ENCODE measurements around the gene RRP7A.
"Not testable (repeated sequence)": the region's sequence is repeated elsewhere in the genome, so short reads cannot be mapped to it uniquely, and the experiment has no call there.

RRP7A gene

GRCh38 chr22:42500161-42500835 lies 19.3 kb downstream of the RRP7A start:
- peak overlapping the region in 6 of 7 experiments; percentile 6 to 75 (median 56) for H3K4me3 ChIP-seq (ENCODE audit: control insufficient read depth in 1 of 7, extremely low read depth in 1 of 7, insufficient read depth in 4 of 7, low read depth in 2 of 7, low read length in 6 of 7)
- peaks cover 0 to 11% (median 10%) of the 10 kb centered on the region in 4 experiments for H3K4me1 ChIP-seq (ENCODE audit: control extremely low read depth in 1 of 4, control insufficient read depth in 4 of 4, insufficient read depth in 4 of 4, low read length in 3 of 4)
- 0% methylated on average over 21 of the region's 56 CpGs for WGBS (ENCODE audit: insufficient coverage)
- no peaks in the 10 kb centered on the region for H3K9me3 ChIP-seq (ENCODE audit: control extremely low read depth in 1 of 5, control insufficient read depth in 4 of 5, insufficient read depth in 2 of 5, low read depth in 1 of 5, low read length in 4 of 5)
- H3K36me3 ChIP-seq (ENCODE audit: control insufficient read depth in 4 of 4, insufficient read depth in 4 of 4, low read length in 3 of 4): no peaks in the 10 kb centered on the region
- POLR2A ChIA-PET: no interaction called here
- CTCF ChIA-PET: no interaction called here
- H3K27ac ChIP-seq (ENCODE audit: insufficient read depth in 1 of 2, low read depth in 1 of 2, low read length in 2 of 2, poor library complexity in 1 of 2, severe bottlenecking in 2 of 2): no peak overlapping the region
- peak; percentile 76 to 87 (median 85) for DNase-seq
- no peaks in the 10 kb centered on the region for H3K27me3 ChIP-seq (replicated peaks in 2 of 5; ENCODE audit: control insufficient read depth in 4 of 5, insufficient read depth in 5 of 5, low read length in 4 of 5)

- CTCF ChIA-PET; POLR2A ChIA-PET; H3K36me3 ChIP-seq (ENCODE audit: control insufficient read depth in 4 of 4, insufficient read depth in 4 of 4, low read length in 3 of 4); H3K27me3 ChIP-seq (replicated peaks in 2 of 5; ENCODE audit: control insufficient read depth in 4 of 5, insufficient read depth in 5 of 5, low read length in 4 of 5); H3K9me3 ChIP-seq (ENCODE audit: control extremely low read depth in 1 of 5, control insufficient read depth in 4 of 5, insufficient read depth in 2 of 5, low read depth in 1 of 5, low read length in 4 of 5); H3K27ac ChIP-seq (ENCODE audit: insufficient read depth in 1 of 2, low read depth in 1 of 2, low read length in 2 of 2, poor library complexity in 1 of 2, severe bottlenecking in 2 of 2); DNase-seq: not testable (repeated sequence)
- Histone ChIP-seq H3K4me3 (ENCODE audit: control insufficient read depth in 1 of 7, extremely low read depth in 1 of 7, insufficient read depth in 4 of 7, low read depth in 2 of 7, low read length in 6 of 7) (peak overlapping the region in 1 of 7 experiments; percentile 59), H3K4me1 (ENCODE audit: control extremely low read depth in 1 of 4, control insufficient read depth in 4 of 4, insufficient read depth in 4 of 4, low read length in 3 of 4) (peaks cover 0 to 11% (median 10%) of the 10 kb centered on the region in 4 experiments)
- WGBS (ENCODE audit: insufficient coverage): 84% methylated on average over 8 of the region's 15 CpGs
These were observed 19.8 kb downstream of the RRP7A start for GRCh38 chr22:42499773-42500160.

GRCh38 chr22:42495533-42496141 lies 24.0 kb downstream of the RRP7A start:
- POLR2A ChIA-PET: interaction anchor here (0.6 kb wide), 1 partner anchor 27 kb away, joined by 5 read pairs; no protein-coding TSS in a partner anchor
- H3K9me3 ChIP-seq (ENCODE audit: control extremely low read depth in 1 of 5, control insufficient read depth in 4 of 5, insufficient read depth in 2 of 5, low read depth in 1 of 5, low read length in 4 of 5); DNase-seq; H3K4me1 ChIP-seq (ENCODE audit: control extremely low read depth in 1 of 4, control insufficient read depth in 4 of 4, insufficient read depth in 4 of 4, low read length in 3 of 4); H3K4me3 ChIP-seq (ENCODE audit: control insufficient read depth in 1 of 7, extremely low read depth in 1 of 7, insufficient read depth in 4 of 7, low read depth in 2 of 7, low read length in 6 of 7); H3K27me3 ChIP-seq (replicated peaks in 2 of 5; ENCODE audit: control insufficient read depth in 4 of 5, insufficient read depth in 5 of 5, low read length in 4 of 5); H3K27ac ChIP-seq (ENCODE audit: insufficient read depth in 1 of 2, low read depth in 1 of 2, low read length in 2 of 2, poor library complexity in 1 of 2, severe bottlenecking in 2 of 2); CTCF ChIA-PET; H3K36me3 ChIP-seq (ENCODE audit: control insufficient read depth in 4 of 4, insufficient read depth in 4 of 4, low read length in 3 of 4): not testable (repeated sequence)
- WGBS (ENCODE audit: insufficient coverage): 100% methylated on average over 1 of the region's 10 CpGs

GRCh38 chr22:42493393-42493792 lies 26.2 kb downstream of the RRP7A start:
- Histone ChIP-seq H3K4me3 (ENCODE audit: control insufficient read depth in 1 of 7, extremely low read depth in 1 of 7, insufficient read depth in 4 of 7, low read depth in 2 of 7, low read length in 6 of 7) (no peak overlapping the region), H3K4me1 (ENCODE audit: control extremely low read depth in 1 of 4, control insufficient read depth in 4 of 4, insufficient read depth in 4 of 4, low read length in 3 of 4) (no peaks in the 10 kb centered on the region), H3K27ac (ENCODE audit: insufficient read depth in 1 of 2, low read depth in 1 of 2, low read length in 2 of 2, poor library complexity in 1 of 2, severe bottlenecking in 2 of 2) (no peak overlapping the region), H3K27me3 (replicated peaks in 2 of 5; ENCODE audit: control insufficient read depth in 4 of 5, insufficient read depth in 5 of 5, low read length in 4 of 5) (peaks cover 0 to 2% (median 0%) of the 10 kb centered on the region in 5 experiments), H3K36me3 (ENCODE audit: control insufficient read depth in 4 of 4, insufficient read depth in 4 of 4, low read length in 3 of 4) (no peaks in the 10 kb centered on the region), H3K9me3 (ENCODE audit: control extremely low read depth in 1 of 5, control insufficient read depth in 4 of 5, insufficient read depth in 2 of 5, low read depth in 1 of 5, low read length in 4 of 5) (no peaks in the 10 kb centered on the region)
- POLR2A ChIA-PET: no interaction called here
- no peak for DNase-seq
- 93% methylated on average over 5 of the region's 6 CpGs for WGBS (ENCODE audit: insufficient coverage)
- CTCF ChIA-PET: no interaction called here

- 97% methylated on average over 18 of the region's 18 CpGs for WGBS (ENCODE audit: insufficient coverage)
- no peaks in the 10 kb centered on the region for H3K4me1 ChIP-seq (ENCODE audit: control extremely low read depth in 1 of 4, control insufficient read depth in 4 of 4, insufficient read depth in 4 of 4, low read length in 3 of 4)
- H3K36me3 ChIP-seq (ENCODE audit: control insufficient read depth in 4 of 4, insufficient read depth in 4 of 4, low read length in 3 of 4): no peaks in the 10 kb centered on the region
- no peak for DNase-seq
- no peaks in the 10 kb centered on the region for H3K9me3 ChIP-seq (ENCODE audit: control extremely low read depth in 1 of 5, control insufficient read depth in 4 of 5, insufficient read depth in 2 of 5, low read depth in 1 of 5, low read length in 4 of 5)
- peaks cover 0 to 2% (median 0%) of the 10 kb centered on the region in 5 experiments for H3K27me3 ChIP-seq (replicated peaks in 2 of 5; ENCODE audit: control insufficient read depth in 4 of 5, insufficient read depth in 5 of 5, low read length in 4 of 5)
- H3K4me3 ChIP-seq (ENCODE audit: control insufficient read depth in 1 of 7, extremely low read depth in 1 of 7, insufficient read depth in 4 of 7, low read depth in 2 of 7, low read length in 6 of 7): no peak overlapping the region
- CTCF ChIA-PET: interaction anchor here (0.6 to 1.1 kb wide), 2 partner anchors 18 to 54 kb away, joined by 3 read pairs; no protein-coding TSS in a partner anchor
- POLR2A ChIA-PET: no interaction called here
- H3K27ac ChIP-seq (ENCODE audit: insufficient read depth in 1 of 2, low read depth in 1 of 2, low read length in 2 of 2, poor library complexity in 1 of 2, severe bottlenecking in 2 of 2): no peak overlapping the region
These were observed 27.3 kb downstream of the RRP7A start for GRCh38 chr22:42492323-42492690.

- Histone ChIP-seq H3K36me3 (ENCODE audit: control insufficient read depth in 4 of 4, insufficient read depth in 4 of 4, low read length in 3 of 4) (no peaks in the 10 kb centered on the region), H3K27me3 (replicated peaks in 2 of 5; ENCODE audit: control insufficient read depth in 4 of 5, insufficient read depth in 5 of 5, low read length in 4 of 5) (peaks cover 0 to 2% (median 0%) of the 10 kb centered on the region in 5 experiments), H3K9me3 (ENCODE audit: control extremely low read depth in 1 of 5, control insufficient read depth in 4 of 5, insufficient read depth in 2 of 5, low read depth in 1 of 5, low read length in 4 of 5) (no peaks in the 10 kb centered on the region), H3K27ac (ENCODE audit: insufficient read depth in 1 of 2, low read depth in 1 of 2, low read length in 2 of 2, poor library complexity in 1 of 2, severe bottlenecking in 2 of 2) (no peak overlapping the region), H3K4me1 (ENCODE audit: control extremely low read depth in 1 of 4, control insufficient read depth in 4 of 4, insufficient read depth in 4 of 4, low read length in 3 of 4) (no peaks in the 10 kb centered on the region), H3K4me3 (ENCODE audit: control insufficient read depth in 1 of 7, extremely low read depth in 1 of 7, insufficient read depth in 4 of 7, low read depth in 2 of 7, low read length in 6 of 7) (no peak overlapping the region)
- WGBS (ENCODE audit: insufficient coverage): 71% methylated on average over 3 of the region's 8 CpGs
- POLR2A ChIA-PET: no interaction called here
- no peak for DNase-seq
- CTCF ChIA-PET: no interaction called here
These were observed 29.3 kb downstream of the RRP7A start for GRCh38 chr22:42490243-42490832.

GRCh38 chr22:42489000-42489399 lies 30.6 kb downstream of the RRP7A start:
- no peak overlapping the region for H3K27ac ChIP-seq (ENCODE audit: insufficient read depth in 1 of 2, low read depth in 1 of 2, low read length in 2 of 2, poor library complexity in 1 of 2, severe bottlenecking in 2 of 2)
- no peaks in the 10 kb centered on the region for H3K9me3 ChIP-seq (ENCODE audit: control extremely low read depth in 1 of 5, control insufficient read depth in 4 of 5, insufficient read depth in 2 of 5, low read depth in 1 of 5, low read length in 4 of 5)
- POLR2A ChIA-PET: no interaction called here
- peaks cover 0 to 2% (median 0%) of the 10 kb centered on the region in 5 experiments for H3K27me3 ChIP-seq (replicated peaks in 2 of 5; ENCODE audit: control insufficient read depth in 4 of 5, insufficient read depth in 5 of 5, low read length in 4 of 5)
- H3K4me3 ChIP-seq (ENCODE audit: control insufficient read depth in 1 of 7, extremely low read depth in 1 of 7, insufficient read depth in 4 of 7, low read depth in 2 of 7, low read length in 6 of 7): no peak overlapping the region
- DNase-seq: no peak
- 100% methylated on average over 2 of the region's 10 CpGs for WGBS (ENCODE audit: insufficient coverage)
- H3K4me1 ChIP-seq (ENCODE audit: control extremely low read depth in 1 of 4, control insufficient read depth in 4 of 4, insufficient read depth in 4 of 4, low read length in 3 of 4): no peaks in the 10 kb centered on the region
- H3K36me3 ChIP-seq (ENCODE audit: control insufficient read depth in 4 of 4, insufficient read depth in 4 of 4, low read length in 3 of 4): no peaks in the 10 kb centered on the region
- CTCF ChIA-PET: no interaction called here

Measured in common myeloid progenitor, CD34-positive (primary cell).